ENCODE measurements around the gene POMC.
A peak's percentile ranks its signal among the peaks of the same experiment; 100 is the strongest.

POMC gene

GRCh38 chr2:25170888-25171287 is 2.5 kb upstream of the POMC start:
- Histone ChIP-seq H3K9me3 (ENCODE audit: low read length) (no peaks in the 10 kb centered on the region), H3K79me2 (ENCODE audit: insufficient read depth, low read length) (no peaks in the 10 kb centered on the region), H3K27me3 (ENCODE audit: insufficient read depth, low read length) (no peaks in the 10 kb centered on the region), H3K4me1 (ENCODE audit: insufficient read depth, low read length, severe bottlenecking) (no peaks in the 10 kb centered on the region), H3K36me3 (ENCODE audit: insufficient read depth, low read length) (no peaks in the 10 kb centered on the region), H3K9me2 (ENCODE audit: low read depth, low read length) (no peaks in the 10 kb centered on the region), H2AFZ (ENCODE audit: low read length) (no peak overlapping the region), H3K9ac (ENCODE audit: low read length) (no peak overlapping the region), H4K20me1 (ENCODE audit: insufficient read depth, low read length) (no peaks in the 10 kb centered on the region), H3K27ac (ENCODE audit: low read depth, low read length, poor library complexity, severe bottlenecking) (no peak overlapping the region), H3F3A (ENCODE audit: insufficient read depth, low read length) (no peaks in the 10 kb centered on the region), H3K4me2 (ENCODE audit: low read length) (no peak overlapping the region), H3K4me3 (ENCODE audit: low read depth, low read length, poor library complexity, severe bottlenecking) (no peak overlapping the region)
- TF ChIP-seq CTCF (IDR thresholded peaks at IDR 0.05; ENCODE audit: low read length): no peak
- no peak for TF ChIP-seq EZH2 (IDR thresholded peaks at IDR 0.05; ENCODE audit: borderline replicate concordance, low read length)

GRCh38 chr2:25169073-25169470 is 692 bp upstream of the POMC start:
- no peaks in the 10 kb centered on the region for H3K27me3 ChIP-seq (ENCODE audit: insufficient read depth, low read length)

GRCh38 chr2:25165992-25166875 is 2.1 kb downstream of the POMC start:
- no peaks in the 10 kb centered on the region for H3K79me2 ChIP-seq (ENCODE audit: insufficient read depth, low read length)
- no peaks in the 10 kb centered on the region for H3F3A ChIP-seq (ENCODE audit: insufficient read depth, low read length)
- H2AFZ ChIP-seq (ENCODE audit: low read length): no peak overlapping the region
- H4K20me1 ChIP-seq (ENCODE audit: insufficient read depth, low read length): no peaks in the 10 kb centered on the region
- H3K9ac ChIP-seq (ENCODE audit: low read length): no peak overlapping the region
- no peaks in the 10 kb centered on the region for H3K27me3 ChIP-seq (ENCODE audit: insufficient read depth, low read length)
- no peaks in the 10 kb centered on the region for H3K36me3 ChIP-seq (ENCODE audit: insufficient read depth, low read length)
- H3K4me3 ChIP-seq (ENCODE audit: low read depth, low read length, poor library complexity, severe bottlenecking): no peak overlapping the region
- no peak overlapping the region for H3K27ac ChIP-seq (ENCODE audit: low read depth, low read length, poor library complexity, severe bottlenecking)
- H3K4me1 ChIP-seq (ENCODE audit: insufficient read depth, low read length, severe bottlenecking): no peaks in the 10 kb centered on the region
- no peaks in the 10 kb centered on the region for H3K9me2 ChIP-seq (ENCODE audit: low read depth, low read length)
- no peak overlapping the region for H3K4me2 ChIP-seq (ENCODE audit: low read length)
- TF ChIP-seq CTCF (IDR thresholded peaks at IDR 0.05; ENCODE audit: low read length): peak; percentile 71
- no peak for TF ChIP-seq EZH2 (IDR thresholded peaks at IDR 0.05; ENCODE audit: borderline replicate concordance, low read length)
- H3K9me3 ChIP-seq (ENCODE audit: low read length): no peaks in the 10 kb centered on the region

More at GRCh38 chr2:25169073-25169470, 692 bp upstream of the POMC start:
- H3K9me2 ChIP-seq (ENCODE audit: low read depth, low read length): no peaks in the 10 kb centered on the region
- H3K27ac ChIP-seq (ENCODE audit: low read depth, low read length, poor library complexity, severe bottlenecking): no peak overlapping the region
- no peaks in the 10 kb centered on the region for H3K79me2 ChIP-seq (ENCODE audit: insufficient read depth, low read length)
- no peak overlapping the region for H2AFZ ChIP-seq (ENCODE audit: low read length)
- no peaks in the 10 kb centered on the region for H4K20me1 ChIP-seq (ENCODE audit: insufficient read depth, low read length)
- H3K4me3 ChIP-seq (ENCODE audit: low read depth, low read length, poor library complexity, severe bottlenecking): no peak overlapping the region
- TF ChIP-seq EZH2 (IDR thresholded peaks at IDR 0.05; ENCODE audit: borderline replicate concordance, low read length) (no peak), CTCF (IDR thresholded peaks at IDR 0.05; ENCODE audit: low read length) (no peak)
- H3K4me2 ChIP-seq (ENCODE audit: low read length): no peak overlapping the region
- no peak overlapping the region for H3K9ac ChIP-seq (ENCODE audit: low read length)
- H3K9me3 ChIP-seq (ENCODE audit: low read length): no peaks in the 10 kb centered on the region
- no peaks in the 10 kb centered on the region for H3F3A ChIP-seq (ENCODE audit: insufficient read depth, low read length)
- no peaks in the 10 kb centered on the region for H3K36me3 ChIP-seq (ENCODE audit: insufficient read depth, low read length)
- no peaks in the 10 kb centered on the region for H3K4me1 ChIP-seq (ENCODE audit: insufficient read depth, low read length, severe bottlenecking)

Measured in OCI-LY1 (cell line).